Fibroblast of pulmonary artery (primary cell): ENCODE measurements around the gene SLC38A1.

Experiments used
- DNase-seq: peaks from one replicate; pipeline ENCODE4 v3.0.0-alpha.2; 2010; ENCODE audit warnings: low read depth
- H3K4me3 ChIP-seq: replicated peaks from 2 replicates; pipeline ENCODE4 v1.5.1; 2011; ENCODE audit warnings: low read depth, mild to moderate bottlenecking, control low read depth, low read length, moderate library complexity
- TF ChIP-seq, protein P1 (sequence below): IDR thresholded peaks from 2 replicates; pipeline ENCODE4 v1.5.1; 2011; ENCODE audit warnings: mild to moderate bottlenecking, control low read depth, low read length, inconsistent platforms; ENCODE audit errors: missing control alignments

The SLC38A1 gene

DNA sequence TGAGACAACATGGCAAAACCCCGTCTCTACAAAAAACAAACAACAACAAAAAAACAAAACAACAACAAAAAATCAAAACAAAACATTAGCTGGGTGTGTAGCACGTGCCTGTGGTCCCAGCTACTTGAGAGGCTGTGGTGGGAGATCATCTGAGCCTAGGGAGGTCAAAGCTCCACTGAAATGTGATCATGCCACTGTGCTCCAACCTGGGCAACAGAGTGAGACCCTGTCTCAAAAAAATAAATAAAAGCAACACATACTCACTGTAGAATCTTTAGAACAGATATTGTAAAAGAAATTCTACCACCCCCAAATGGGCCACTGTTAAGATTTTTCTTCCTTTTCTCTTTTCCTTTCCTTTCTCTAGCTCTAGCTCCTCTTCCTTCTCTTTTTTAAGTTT is 26.3 kb downstream of the SLC38A1 start:
- H3K4me3 ChIP-seq: no peak overlapping the region
- TF ChIP-seq, protein P1, sequence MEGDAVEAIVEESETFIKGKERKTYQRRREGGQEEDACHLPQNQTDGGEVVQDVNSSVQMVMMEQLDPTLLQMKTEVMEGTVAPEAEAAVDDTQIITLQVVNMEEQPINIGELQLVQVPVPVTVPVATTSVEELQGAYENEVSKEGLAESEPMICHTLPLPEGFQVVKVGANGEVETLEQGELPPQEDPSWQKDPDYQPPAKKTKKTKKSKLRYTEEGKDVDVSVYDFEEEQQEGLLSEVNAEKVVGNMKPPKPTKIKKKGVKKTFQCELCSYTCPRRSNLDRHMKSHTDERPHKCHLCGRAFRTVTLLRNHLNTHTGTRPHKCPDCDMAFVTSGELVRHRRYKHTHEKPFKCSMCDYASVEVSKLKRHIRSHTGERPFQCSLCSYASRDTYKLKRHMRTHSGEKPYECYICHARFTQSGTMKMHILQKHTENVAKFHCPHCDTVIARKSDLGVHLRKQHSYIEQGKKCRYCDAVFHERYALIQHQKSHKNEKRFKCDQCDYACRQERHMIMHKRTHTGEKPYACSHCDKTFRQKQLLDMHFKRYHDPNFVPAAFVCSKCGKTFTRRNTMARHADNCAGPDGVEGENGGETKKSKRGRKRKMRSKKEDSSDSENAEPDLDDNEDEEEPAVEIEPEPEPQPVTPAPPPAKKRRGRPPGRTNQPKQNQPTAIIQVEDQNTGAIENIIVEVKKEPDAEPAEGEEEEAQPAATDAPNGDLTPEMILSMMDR: no peak
- no peak for DNase-seq

DNA sequence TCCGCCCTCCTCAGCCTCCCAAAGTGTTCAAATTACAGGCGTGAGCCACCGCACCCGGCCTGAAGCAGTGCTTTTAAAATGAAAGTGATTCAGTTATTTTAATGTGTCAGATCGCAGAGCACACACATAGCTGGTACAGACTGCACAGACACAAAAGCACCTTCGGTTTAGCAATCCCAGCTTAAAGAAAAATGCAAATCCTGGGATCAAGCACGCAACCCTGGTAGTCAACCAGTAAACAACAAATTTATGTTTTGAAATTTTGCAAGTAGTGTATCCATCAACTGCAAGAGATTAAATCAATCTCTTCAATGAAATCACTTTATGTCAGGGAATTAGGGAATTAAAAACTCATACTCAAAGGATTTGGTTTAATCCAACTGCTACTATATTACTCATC is 28.4 kb downstream of the SLC38A1 start:
- TF ChIP-seq, protein P1: no peak
- H3K4me3 ChIP-seq: no peak overlapping the region
- DNase-seq: no peak

DNA sequence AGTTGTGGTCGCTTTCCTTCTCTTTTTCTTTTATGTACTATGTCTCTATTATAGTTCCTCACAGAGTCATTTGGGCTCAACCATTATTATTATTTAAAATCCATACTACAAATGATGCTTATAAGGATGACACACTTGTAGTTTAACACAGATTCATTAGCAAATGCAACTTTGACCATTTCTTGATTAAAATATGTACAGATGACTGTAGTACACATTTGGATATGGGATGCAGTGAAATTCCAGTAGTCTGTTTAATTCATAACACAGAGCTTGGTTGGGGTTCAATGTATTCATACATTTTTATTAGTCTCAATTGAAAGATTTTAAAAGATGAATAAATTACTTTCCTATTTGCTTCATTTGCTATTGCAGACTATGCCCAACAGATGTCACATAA is 30.0 kb downstream of the SLC38A1 start:
- no peak overlapping the region for H3K4me3 ChIP-seq
- TF ChIP-seq, protein P1: no peak
- DNase-seq: no peak

DNA sequence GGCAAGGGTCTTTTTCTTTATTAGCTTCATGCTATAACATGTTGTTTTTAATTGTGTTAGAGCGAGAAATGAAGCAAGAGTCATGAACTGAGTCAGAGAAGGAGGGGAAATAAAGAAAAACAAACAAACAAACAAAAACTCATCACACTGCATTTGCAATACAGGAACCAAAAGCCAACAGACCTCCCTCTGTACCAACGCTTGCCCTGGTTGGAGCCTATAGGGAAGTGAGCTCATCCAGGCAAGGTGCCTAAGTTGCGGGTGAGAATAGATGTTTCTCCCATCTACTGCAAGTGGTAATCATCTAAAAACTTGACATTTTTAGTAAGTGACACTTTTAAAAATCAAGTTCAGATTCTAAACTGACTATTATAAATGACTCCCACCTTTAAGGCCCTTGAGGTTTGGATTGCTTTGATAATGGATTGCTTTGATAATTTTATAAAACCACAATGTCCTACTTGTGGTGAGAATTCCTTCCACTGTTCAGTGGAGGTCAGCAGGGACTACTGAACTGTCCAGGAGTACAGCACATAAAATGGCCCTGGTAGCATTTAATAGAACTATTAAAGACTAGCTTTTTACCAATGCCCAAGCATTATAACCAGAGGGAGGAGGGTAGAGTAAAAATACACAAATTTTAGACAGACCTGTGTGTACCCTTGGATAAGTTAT is 31.3 kb downstream of the SLC38A1 start:
- DNase-seq: no peak
- H3K4me3 ChIP-seq: no peak overlapping the region
- TF ChIP-seq, protein P1: no peak

DNA sequence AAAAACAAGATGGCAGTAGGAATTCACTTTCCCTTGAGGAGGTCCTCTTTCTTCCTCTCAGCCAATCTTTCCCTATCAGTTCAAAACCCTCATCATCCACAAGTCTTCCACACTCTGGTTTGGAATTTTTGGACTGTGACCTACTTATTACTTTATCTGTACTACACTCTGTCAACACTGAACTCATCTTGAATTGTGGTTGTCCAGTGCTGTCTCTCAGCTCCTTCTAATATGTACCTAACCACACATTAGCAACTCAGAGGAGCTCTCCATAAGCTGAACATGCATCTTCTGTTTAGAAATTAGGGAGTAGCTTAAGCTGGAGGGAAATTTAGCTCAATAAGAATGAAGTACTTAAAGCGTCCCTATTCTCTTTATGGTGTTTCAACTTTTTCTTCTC is 34.8 kb downstream of the SLC38A1 start:
- TF ChIP-seq, protein P1: no peak
- H3K4me3 ChIP-seq: no peak overlapping the region
- DNase-seq: no peak

DNA sequence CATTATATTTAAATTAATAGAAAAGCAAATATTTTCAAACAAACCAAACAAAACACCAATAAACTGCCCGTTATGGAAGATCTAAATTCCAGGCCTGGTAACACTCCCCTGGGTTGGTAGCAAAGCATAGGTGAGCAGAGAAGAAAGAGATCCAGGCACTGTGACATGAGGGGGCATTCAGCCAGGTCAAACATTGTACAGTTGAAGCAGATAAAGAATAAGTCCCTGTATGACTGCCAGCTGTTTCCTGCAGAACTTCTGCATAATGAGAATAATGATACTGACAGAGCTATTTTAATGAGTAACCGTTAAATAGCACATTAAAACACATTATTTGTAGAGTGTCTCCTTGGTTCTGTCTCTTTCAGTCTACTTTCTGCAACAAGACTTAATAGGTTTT is 35.4 kb downstream of the SLC38A1 start:
- TF ChIP-seq, protein P1: no peak
- H3K4me3 ChIP-seq: no peak overlapping the region
- DNase-seq: no peak

DNA sequence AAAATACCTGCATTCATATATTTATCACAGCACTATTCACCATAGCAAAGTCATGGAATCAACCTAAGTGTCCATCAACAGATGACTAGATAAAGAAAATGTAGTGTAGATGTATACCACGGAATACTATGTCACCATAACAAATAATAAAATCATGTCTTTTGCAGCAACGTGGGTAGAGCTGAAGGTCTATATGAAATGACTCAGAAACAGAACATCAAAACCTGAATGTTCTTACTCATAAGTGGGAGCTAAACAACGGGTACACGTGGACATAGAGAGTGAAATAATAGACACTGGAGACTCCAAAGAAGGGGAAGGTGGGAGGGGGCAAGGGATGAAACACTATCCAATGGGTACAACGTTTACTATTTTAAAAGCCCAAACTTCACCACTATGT is 37.9 kb downstream of the SLC38A1 start:
- H3K4me3 ChIP-seq: no peak overlapping the region
- no peak for DNase-seq
- TF ChIP-seq, protein P1: no peak
